Activated T-helper 9 cell treated with anti-CD3 and anti-CD28 coated beads, Interleukin-2, amount 50 U/mL, for 16 hours (primary cell): ENCODE measurements around the gene FRRS1L.

Experiments used
- DNase-seq: peaks from one replicate; pipeline ENCODE4 v3.0.0-alpha.2; 2020; ENCODE audit warnings: low read depth

The FRRS1L gene

GRCh38 chr9:109166771-109167601 lies at the start of gene FRRS1L:
Gene FRRS1L, minus strand, starts transcription at chr9:109167249. Its CDS starts 111 bp downstream, at chr9:109167138.
- no peak for DNase-seq

- DNase-seq = no peak
Observed at GRCh38 chr9:109214414-109214813, 47.4 kb upstream of the FRRS1L start.

- DNase-seq = no peak
Observed at GRCh38 chr9:109213285-109214121, 46.5 kb upstream of the FRRS1L start.

DNA sequence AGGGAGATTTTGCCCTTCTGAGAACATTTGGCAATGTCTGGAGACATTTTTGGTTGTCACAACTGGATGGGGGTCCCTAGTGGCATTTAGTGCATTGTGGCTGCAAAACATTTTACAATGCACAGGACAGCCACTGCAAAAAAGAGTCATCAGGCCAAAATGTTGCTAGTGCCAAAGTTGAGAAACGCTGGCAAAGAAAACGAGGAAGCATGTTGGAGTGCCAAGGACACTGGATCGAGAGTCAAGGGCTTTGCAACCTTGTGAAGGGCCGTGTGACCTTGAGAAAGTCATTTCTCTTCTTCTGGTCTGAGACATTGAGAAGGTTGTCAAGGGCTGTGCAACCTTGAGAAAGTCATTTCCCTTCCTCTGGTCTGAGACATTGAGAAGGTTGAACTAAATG lies 45.7 kb upstream of the FRRS1L start:
- DNase-seq = no peak

DNA sequence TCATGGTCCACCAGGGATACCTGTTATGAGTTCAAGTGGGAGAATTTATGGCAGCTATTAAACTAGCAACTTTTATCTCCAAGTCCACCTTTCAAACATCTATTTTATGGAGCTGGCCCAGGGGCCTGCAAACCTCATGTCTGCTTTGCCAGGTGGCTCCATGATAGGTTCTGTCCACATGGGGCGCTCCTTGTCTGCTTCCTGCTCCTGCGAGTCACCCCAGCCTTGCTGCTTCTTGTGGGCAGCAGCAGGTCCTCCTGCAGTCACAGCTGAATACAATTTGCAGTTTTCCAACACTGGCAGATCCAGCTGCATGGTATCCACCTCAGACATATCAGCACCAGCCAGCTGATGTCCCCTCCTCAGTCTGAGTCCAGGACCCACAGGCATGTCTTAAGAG lies 39.6 kb upstream of the FRRS1L start:
- no peak for DNase-seq

GRCh38 chr9:109205526-109205925 lies 38.5 kb upstream of the FRRS1L start:
- DNase-seq = no peak

- no peak for DNase-seq
Observed at GRCh38 chr9:109203761-109204360, 36.8 kb upstream of the FRRS1L start.

DNA sequence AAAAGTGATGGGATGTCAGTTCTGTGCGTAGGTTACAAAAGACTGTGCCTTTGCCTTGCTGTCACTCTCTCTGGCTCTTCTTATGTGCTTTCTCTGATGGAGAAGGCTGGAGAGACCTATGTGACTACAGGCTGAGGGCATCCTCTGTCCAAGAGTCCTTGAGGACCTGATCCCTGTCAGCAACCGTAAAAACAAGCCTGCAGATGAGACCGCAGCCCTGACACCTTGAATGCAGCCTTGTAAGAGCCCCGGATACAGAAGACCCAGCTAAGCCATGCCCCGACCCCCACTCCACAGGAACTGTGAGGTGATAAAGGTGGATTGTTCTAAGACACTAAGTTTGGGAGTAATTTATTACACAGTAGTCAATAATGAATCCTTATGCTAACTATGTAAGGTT lies 32.6 kb upstream of the FRRS1L start:
- DNase-seq = no peak

GRCh38 chr9:109198736-109199382 lies 31.8 kb upstream of the FRRS1L start:
- DNase-seq = no peak

DNA sequence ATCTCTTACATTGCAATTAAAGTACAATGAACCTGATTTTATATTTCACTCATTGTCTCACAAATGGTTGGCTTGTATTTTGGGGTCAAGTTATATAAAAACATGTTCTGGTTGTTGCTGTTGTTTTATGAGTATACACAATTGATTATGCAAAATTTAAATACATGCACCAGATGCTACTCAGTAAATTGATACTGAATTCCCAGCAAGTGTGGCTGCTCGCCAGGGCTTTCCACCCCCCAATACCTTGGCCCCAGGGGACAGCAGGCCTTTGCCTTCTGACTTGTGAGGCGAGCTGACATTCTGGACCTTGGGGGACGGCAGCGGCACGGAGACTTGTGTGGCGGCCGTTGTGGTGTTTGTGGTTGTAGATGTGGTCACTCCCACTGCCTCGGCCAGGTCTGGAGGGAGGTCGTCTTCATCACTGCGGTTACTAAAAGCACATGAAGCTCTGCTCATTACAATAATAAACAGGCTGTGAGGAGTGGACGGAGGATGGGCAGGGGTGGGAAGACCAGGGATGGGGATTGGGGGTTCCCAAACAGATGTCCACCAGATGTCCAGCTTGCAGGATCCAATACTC lies 27.0 kb upstream of the FRRS1L start:
- no peak for DNase-seq

GRCh38 chr9:109192732-109193361 lies 25.8 kb upstream of the FRRS1L start:
- DNase-seq = no peak

DNA sequence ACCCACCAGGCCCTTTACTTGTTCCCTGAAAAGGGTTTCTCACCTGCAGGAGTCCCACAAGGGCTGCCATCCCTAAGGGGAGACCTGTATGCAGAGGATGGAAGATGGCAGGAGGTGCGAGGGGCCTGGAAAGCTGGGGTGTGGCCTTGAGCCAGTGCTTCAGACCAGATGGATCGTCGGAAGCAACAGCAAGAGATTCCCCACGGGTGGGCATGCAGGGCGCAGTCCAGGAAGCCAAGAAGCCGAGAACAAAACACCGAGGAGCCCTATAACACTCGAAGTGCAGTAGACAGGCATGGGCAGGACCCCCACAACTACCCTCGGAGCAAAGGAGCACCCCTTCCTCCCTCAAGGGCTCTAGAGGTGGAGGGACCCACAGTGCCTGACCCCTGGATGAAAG lies 24.7 kb upstream of the FRRS1L start:
- DNase-seq = no peak

DNA sequence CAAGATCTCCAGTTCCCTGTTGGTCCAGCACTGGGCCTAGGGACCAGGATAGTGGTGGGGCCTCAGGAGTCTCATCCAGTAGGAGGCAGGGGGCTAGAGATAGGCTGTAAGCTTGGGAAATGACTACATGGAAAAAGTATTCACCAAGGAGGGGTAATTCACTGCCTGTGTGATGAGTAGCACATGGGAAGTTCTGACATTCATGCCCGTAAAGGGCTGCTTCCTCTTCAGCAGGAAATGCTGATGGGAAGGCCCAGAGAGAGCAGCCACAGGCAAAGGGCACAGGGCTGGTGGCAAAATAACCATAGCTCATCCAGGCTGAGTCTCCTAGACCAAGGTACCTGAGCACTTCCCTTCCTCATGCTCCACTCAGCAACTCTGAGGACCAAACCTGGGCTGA lies 23.1 kb upstream of the FRRS1L start:
- DNase-seq = no peak

DNA sequence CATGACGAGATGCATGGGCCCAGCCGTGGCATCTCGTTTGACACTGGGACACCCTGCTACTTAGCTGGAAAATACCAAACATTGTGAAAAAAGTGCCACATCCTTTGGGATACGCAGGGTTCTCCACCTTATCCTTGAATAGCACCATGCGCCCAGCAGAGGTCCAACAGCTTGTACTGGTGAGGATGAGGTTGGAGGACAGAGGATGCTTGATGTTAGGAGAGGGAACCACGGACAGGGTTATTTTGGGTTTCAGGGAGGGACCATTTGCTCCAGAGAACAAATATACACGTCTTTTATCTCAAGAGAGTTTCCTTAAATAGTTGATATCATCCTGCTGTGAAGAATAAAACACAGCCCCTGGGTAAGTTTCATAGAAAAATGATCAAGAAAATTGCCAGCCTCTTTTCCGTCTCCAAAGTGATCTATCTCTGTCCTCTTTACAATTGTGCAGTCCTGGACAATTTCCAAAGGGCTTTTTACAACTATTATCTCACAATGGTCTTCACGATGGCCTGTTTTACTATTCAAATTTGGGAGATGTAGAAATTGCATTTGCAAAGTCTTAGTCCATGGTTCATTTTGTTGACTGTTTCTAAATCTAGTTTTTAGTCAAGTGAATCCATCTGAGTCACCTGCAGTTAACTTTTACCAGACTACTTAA lies 19.9 kb upstream of the FRRS1L start:
- DNase-seq = no peak

- no peak for DNase-seq
Observed at GRCh38 chr9:109182940-109183798, 16.1 kb upstream of the FRRS1L start.

DNA sequence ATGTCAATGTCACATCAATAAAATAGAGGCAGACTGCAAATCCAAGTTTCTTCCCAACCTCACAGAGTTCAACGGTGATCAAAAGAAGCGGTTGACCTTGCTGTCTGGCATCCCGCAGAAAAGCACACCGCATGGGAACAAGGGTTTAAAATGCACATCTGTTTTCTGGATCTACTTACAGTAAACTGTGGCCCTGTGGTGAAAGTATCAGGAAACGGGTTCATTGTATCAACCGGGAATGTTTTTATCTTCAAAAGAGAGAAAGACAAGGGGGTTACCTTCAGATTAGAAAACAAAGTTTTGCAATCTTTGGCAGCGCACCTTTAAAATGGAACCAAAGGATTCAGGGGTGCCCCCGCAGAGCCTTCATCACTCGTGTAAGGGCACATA lies 15.5 kb upstream of the FRRS1L start:
- no peak for DNase-seq

- no peak for DNase-seq
Observed at GRCh38 chr9:109181284-109181683, 14.2 kb upstream of the FRRS1L start.

DNA sequence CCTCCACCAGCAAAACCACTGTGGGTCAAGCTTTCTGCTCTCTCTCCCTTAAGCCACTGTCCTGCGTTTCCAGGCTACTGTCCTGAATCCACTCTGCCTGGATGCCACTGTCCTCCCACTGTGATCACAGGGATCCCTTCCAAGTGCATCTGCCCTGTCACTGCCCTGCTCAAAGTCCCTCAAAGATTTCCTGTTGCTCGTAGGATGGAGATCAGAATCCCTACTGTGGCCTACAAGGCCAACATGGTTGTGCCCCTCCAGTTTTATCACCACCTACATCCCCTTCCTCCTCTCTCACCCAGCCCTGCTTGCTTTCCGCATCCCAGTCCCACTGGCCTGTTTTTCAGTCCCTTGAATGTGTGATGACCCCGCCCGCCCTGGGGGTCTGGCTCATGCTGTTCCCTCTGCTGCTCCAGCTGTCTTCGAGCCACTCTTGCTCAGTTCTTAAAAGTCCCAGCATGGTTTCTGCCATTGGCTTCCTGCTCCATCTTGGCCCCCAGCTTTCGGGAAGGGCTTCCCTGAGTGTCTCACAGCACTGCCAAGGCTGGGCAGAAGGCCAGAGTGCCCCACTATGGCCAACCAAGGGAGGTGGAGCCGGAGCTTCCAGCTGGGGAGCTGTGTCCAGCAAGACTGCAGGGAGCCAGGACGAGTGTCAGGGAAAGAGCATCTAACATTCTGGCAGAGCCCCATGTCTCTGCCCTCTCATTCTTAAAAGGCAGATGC lies 12.9 kb upstream of the FRRS1L start:
- DNase-seq = no peak

GRCh38 chr9:109176963-109177362 lies 9.9 kb upstream of the FRRS1L start:
- no peak for DNase-seq
